Stimulated activated CD8-positive, alpha-beta memory T cell treated with anti-CD3 and anti-CD28 coated beads, Interleukin-12 subunit alpha, Interleukin-12 subunit beta, amount 100 ng/mL, for 4 hours (primary cell): ENCODE data around the gene RNF103.
A peak's percentile ranks its signal among the peaks of the same experiment; 100 is the strongest.
"Not testable (repeated sequence)": the region's sequence is repeated elsewhere in the genome, so short reads cannot be mapped to it uniquely, and the experiment has no call there.

ENCODE experiments used
- DNase-seq: peaks from one replicate; pipeline ENCODE4 v3.0.0-alpha.2; 2020; ENCODE audit warnings: low read depth

The RNF103 gene, protein sequence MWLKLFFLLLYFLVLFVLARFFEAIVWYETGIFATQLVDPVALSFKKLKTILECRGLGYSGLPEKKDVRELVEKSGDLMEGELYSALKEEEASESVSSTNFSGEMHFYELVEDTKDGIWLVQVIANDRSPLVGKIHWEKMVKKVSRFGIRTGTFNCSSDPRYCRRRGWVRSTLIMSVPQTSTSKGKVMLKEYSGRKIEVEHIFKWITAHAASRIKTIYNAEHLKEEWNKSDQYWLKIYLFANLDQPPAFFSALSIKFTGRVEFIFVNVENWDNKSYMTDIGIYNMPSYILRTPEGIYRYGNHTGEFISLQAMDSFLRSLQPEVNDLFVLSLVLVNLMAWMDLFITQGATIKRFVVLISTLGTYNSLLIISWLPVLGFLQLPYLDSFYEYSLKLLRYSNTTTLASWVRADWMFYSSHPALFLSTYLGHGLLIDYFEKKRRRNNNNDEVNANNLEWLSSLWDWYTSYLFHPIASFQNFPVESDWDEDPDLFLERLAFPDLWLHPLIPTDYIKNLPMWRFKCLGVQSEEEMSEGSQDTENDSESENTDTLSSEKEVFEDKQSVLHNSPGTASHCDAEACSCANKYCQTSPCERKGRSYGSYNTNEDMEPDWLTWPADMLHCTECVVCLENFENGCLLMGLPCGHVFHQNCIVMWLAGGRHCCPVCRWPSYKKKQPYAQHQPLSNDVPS

DNA sequence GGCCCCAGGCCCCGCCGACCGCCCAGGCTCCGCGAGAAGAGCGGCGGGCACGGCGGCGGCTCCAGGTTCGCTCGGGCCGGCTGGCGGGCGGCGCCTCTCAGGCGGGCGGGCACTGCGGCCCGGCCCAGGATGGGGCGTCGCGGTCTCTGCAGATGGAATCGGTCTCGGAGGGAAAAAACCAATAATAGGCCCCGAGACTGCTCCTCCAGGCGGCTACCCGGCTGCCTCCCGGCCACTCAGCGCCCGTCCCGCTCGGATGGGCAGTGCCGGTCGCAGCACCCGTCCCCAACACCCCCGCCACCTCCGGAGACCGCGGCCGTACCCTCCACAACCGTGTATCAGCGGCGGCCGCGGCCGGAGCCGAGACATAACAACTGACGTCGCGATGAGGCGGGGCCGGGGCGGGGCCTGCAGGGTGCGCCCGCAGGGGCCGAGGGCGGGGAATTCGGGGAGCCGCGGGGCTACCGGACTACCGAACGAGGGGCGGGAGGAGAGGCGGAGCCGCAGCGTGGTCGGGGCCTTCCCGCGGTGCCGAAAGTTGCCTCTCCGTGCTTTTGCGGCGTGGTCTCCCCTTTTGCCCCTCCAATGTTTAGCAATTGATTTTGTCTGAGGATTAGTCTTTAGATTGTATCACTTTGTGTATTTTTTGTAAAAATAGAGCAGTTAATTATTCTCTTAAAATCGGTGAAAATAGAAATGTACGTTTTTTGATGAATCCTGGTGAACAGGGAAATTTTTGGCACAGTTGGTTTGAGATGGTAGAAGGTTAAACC is at the start of gene RNF103:
TSS of gene RNF103 (minus strand) at position 372 of the 773 bp plus-strand sequence. CDS start 979 bp downstream, outside the sequence.
- DNase-seq: peak; percentile 89

DNA sequence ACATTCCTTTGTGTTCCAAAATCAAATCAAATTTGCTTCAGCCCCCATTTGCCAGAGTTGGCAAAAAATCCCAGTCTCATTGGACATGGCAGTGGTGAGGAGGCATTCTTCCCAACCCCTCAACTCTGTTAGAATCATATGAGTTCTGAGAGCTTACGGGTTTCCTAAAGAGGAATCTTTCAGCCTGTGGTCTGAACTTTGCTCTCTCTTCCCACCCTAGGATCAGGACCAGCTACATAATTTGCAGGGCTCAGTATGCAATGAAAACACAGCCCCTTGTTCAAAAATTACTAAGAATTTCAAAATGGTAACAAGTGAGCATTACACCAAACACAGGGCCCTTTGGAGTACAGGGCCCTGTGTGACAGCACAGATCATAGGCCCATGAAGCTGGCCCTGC is 49.3 kb upstream of the RNF103 start:
- DNase-seq: no peak

DNA sequence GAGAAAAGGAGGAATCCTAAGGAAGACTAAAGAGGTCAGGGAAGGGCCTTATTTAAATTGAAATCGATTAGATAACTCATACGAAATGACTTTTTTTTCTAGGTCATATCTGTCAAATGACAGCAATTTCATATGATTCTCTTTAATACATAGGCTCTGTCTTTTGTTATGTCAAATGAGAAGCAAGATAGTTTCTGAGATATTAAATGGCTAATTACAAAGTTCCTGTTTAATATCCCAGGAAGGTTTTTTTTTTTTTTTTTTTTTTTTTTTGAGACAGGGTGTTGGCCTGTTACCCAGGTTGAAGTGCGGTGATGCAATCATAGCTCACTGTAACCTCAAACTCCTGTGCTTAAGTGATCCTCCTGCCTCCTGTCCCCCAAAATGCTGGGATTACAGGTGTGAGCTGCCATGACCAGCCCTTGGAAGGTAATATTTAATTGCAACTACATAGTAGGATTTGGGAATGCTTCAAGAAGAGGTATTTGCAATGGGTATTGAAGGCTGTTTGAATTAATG is 48.4 kb upstream of the RNF103 start:
- no peak for DNase-seq

DNA sequence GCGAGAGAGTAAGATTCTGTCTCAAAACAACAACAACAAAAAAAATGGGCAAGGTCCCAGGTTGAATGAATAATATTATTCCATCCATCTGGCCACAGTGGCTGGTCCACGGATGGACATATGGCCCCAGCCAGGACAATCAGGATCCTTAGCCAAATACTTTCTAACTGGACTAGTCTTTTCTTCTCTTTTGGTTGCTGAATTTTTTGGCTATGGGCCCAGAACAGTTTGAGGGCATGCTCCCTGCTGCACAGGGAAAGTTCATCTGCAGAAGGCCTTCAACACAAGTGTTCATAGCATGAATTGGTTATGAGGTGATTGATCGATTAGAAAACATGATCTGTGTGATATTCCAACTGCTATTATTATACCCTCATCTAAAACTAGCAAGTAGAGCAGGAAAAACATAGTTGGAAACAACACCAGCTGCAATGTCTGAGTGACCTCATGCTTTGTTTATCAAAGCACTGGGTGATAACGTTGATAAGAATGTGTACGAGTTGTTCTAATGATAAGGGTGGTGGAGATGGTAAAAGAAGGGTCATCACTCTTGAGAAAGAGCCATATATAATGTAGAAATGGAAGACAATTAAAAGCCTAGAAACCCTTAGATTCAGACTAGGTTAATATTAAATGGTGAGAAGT is 47.8 kb upstream of the RNF103 start:
- DNase-seq: no peak

DNA sequence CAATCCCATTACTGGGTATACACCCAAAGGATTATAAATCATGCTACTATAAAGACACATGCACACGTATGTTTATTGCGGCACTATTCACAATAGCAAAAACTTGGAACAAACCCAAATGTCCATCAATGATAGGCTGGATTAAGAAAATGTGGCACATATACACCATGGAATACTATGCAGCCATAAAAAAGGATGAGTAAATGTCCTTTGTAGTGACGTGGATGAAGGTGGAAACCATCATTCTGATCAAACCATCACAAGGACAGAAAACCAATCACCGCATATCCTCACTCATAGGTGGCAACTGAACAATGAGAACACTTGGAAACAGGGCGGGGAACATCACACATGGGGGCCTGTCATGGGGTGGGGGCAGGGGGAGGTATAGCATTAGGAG is 45.7 kb upstream of the RNF103 start:
- DNase-seq: not testable (repeated sequence)

DNA sequence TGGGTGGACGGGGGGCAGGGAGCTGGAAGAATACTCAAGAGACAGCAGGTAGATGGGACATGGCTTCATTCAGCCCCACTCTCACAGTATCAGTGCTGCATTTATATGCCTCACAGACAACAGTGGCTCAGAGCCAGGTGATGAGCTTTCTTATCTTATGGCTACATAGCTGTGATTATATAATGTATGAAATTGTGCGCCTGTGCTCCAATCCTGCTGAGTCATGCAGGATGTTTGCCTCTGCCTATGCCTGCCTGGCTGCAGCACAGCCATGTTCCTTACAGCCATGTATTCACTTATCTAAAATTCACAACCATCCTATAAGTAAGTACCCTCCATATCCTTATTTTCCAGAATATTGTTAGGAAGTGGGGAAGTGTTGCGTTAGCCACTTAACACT is 37.7 kb upstream of the RNF103 start:
- DNase-seq: no peak

DNA sequence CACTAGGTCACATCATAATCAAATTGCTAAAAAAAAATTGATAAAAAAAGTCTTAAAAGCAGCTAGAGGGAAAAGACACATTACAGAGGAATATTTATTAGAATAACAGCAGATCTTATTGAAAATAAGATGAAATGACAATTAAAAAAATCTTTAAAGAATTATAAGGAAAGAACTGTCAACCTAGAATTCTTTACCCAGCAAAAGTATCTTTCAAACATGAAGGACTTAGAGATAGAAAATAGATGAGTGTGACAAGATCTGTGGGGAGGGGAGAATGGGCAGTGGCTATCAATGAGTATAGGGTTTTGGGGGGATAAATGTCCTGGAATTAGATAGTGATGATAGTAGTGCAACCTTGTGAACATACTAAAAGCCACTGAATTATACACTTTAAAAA is 26.5 kb upstream of the RNF103 start:
- no peak for DNase-seq

DNA sequence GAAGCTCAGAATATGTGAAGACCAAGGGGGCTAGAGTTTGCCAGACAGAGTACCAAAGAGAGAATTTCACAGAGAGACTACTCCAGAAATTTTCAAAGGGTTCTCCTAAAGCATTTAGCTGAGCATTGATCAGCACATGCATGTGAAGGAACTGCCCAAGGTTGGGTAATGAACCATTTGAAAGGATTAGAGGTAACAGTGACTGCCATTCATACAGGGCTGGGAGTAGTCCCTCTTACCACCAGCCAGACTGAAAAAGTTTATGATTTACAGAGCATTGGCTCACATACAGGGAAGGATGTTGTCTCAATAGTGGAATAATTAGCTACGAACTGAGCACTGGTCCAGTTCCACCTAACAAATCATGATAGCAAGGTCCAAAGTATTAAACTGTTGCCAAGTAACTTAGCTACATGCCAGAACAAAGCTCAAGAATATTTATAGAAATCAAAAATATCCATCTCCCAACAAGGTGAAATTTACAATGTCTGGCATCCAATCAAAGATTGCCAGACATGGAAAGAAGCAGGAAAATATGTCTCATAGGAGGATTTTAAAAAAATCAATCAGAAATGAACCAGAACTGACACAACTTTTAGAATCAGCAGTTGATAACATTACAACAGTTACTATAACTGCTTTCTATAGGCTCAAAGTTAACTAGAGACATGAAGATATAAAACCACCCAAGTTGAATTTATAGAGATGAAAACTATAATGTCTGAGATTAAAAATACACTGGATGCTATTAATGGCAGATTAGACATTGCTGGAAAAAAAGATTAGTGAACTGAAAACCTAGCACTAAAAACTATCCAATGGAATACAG is 25.7 kb upstream of the RNF103 start:
- DNase-seq: no peak

DNA sequence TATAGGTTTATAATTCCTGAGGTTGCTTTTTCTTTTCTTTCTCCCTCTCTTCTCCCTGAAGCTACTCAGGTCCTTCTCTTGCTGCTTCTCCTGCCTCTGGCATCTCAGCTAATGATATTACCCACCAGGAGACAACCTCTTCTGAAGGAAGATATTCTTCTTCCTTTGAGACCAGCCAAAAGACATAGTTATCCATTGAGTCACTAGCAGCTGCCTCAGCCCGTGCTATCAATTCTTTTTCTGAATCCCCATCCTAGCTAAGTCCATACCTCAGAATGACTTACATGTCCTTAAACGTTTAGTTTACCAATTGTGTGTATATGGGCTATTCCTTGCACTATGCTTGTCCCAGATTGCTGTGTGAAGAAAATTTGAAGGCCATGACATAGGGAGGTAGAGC is 25.0 kb upstream of the RNF103 start:
- DNase-seq: no peak

DNA sequence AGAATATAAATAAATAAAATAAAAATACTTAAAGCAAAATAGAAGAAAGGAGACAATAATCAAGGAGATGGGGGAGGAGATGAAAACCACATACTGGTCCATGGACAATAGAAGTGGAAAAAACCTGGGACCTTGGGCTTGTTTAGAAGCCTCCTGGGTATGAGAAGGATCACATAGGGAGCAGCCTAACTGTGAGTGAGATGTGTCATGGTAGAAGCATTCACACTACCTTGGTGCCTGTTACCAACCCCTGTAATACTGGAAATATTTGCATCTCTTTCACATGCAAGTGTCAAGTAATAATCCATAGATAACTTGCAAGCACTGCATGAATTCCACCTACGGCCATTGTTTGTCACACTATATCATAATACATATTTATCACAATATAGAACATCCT is 23.2 kb upstream of the RNF103 start:
- DNase-seq: no peak

DNA sequence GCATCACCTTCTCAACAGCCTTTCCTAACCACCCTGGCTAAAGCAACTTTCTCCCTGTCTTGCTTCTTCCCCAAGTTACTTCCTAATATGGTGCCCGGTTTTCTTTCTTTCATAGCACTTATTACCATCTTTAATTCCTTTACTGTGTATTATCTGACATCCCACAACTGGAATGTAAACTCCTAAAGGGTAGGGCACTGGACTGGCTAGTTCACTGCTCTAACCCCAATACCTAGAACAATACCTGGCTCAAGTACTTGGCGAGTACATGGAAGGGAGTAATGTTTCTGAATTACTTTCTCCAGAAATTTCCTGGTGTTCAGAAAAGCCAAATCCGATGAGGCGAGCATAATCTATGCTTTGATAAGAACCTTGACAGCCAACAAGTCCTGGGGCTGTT is 22.7 kb upstream of the RNF103 start:
- no peak for DNase-seq

DNA sequence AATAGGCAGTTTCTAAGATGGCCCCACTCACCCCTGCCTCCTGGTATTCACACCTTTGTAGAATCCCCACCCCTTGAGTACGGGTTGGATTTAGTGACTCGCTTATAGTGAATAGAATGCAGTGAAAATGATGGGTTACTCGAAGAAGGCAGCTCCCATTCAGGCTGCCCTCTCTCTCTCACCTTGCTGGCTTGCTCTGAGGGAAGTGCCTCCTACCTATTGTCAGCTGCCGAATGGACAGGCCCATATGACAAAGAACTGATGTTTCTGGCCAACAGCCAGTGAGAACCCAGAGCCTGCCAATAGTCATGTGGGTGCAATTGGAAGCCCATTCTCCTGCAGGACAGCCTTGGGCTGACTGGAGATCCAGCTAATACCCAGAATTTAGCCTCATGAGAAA is 22.1 kb upstream of the RNF103 start:
- DNase-seq: no peak

DNA sequence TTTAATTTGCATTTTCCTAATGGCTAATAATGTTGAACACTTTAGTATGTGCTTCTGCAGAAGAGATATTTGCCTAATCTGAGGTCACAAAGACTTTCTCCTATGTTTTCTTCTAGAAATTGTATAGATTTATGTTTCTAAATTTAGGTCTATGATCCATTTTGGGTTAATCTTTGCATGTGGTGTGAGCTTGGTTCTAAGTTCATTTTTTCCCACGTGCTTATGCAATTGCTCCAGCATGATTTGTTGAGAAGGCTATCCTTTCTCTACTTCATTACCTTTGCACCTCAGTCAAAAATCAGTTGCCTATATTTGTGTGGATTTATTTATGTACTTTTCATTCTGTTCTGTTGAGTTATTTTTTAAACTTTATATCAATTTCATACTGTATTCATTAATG is 15.0 kb upstream of the RNF103 start:
- DNase-seq: no peak

DNA sequence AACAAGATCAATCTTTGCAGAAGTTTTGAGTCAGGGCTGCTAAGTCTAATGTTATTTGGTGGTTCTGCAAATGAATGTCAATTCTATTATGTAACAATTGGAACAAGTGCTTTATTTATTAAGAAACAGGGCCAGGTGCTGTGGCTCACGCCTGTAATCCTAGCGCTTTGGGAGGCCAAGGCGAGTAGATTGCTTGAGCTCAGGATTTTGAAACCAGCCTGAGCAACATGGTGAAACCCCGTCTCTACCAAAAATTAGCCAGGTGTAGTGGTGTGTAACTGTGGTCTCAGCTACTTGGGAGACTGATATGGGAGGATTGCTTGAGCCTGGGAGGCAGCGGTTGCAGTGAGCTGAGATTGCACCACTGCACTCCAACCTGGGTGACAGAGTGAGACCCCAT is 13.2 kb upstream of the RNF103 start:
- no peak for DNase-seq

DNA sequence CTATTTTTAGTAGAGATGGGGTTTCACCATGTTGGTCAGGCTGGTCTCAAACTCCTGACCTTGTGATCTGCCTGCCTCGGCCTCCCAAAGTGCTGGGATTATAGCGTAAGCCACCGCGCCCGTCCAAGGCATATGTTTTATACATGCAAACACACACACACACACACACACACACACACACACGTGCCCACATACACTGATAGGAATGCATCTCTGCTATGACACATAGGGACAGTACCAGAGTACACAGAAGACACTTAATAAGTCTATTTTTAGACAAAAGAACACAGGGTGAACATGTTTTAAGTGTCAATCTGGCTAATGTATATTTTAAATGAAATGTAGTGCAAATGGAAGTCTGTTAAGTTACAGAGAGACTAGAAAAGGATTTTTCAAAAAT is 10.7 kb upstream of the RNF103 start:
- DNase-seq: no peak

DNA sequence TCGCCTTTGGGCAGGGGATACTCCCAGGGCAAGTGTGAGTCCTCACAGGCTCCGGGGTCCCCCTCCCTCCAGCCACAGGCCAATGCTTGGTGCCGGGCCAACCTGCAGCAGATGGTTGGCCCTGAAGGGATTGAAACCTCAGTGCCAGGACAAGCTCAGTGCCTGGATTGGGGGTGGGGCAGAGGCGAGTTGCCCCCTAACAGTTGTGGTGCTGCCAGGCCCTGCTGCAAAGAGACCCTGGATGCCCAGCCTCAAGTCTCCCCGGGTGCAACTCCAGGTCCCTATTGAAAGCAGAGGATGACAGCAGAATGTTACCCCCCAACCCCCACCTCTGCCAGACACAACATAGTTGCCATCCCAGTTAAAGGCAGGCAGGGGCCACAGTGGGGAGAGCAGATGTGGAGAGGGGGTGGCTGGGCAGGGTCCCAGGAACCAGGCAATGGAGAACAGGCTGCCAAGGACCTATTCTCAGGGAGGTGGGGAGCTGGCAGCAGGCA is 9.5 kb upstream of the RNF103 start:
- DNase-seq: no peak

DNA sequence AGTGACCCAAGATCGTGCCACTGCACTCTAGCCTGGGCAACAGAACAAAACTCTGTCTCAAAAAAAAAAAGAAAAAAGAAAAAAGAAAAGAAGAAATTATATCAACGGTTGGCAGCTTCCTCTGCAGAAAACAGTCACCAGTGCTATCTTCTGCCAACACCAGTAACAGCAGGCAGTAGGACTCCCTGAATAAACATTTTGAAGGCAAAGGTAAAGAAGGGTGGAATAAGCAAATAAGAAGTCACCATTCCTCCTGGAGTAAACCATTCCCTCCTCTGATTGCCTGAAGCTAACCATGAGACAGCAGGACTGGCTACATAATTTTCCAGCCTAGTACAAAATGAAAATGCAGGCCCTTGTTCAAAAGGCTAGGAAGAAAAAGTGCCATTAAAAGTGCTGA is 9.0 kb upstream of the RNF103 start:
- DNase-seq: no peak

DNA sequence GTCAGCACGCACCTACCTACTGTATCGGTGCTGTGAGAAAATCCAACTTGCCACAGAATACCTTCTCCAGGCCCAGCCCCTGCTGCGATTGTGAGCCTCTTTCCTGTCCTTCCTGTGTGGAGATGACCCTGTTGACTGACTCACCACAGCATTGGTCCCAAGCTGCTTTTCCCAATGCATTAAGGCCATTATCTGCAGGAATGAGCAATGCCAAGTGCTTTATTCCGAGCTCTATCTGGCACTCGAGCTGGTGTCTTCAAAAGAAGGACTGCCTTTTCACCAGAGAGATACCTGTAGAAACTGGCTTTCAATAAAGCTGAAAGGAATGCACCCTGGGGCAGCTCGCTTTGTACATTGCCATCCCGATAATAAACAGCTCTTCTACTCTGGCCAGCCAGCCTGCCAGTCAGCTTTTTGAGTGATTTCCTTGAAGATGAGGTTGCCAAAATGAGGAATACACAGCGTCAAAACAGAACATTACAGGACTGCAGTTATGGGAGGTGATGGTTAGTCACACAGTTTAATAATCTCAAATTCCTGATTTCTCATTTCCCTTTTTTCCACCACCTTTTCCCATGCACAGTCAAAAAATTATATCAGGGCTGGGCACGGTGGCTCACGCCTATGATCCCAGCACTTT is 8.3 kb upstream of the RNF103 start:
- no peak for DNase-seq

DNA sequence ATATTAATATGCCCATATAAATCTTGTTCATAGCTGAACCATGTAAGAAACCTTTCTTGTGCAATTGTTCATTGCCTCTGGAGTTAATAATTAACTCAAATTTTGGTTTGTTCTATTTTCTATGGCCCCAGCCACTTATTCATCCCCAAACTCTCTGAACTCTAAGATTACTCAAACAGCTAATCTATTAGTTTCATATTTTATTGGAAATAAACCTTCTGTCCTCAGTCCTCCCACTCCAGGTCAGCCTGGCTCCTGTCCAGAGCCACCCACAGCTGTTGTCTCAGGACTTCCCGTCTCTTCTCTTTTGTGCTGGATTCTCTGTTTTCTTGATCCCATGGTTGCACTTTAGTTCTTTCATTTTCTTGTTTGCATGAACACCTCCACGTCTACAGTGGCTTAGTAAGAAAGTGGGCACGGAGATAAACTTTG is 4.4 kb upstream of the RNF103 start:
- DNase-seq: no peak

DNA sequence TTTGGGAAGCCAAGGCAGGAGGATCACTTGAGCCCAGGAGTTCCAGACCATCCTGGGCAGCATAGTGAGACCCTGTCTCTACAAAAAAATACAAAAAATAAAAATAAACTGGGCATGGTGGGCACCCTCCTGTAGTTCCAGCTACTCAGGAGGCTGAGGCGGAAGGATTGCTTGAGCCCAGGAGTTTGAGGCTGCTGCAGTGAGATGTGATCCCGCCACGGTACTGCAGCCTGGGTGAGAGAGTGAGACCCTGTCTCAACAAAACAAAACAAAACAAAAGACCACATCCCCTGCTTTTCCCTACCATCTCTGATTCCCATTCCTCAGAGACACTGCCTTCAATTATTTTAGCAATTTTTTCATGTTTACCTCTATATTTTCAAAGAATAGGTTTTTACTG is 3.9 kb upstream of the RNF103 start:
- no peak for DNase-seq

DNA sequence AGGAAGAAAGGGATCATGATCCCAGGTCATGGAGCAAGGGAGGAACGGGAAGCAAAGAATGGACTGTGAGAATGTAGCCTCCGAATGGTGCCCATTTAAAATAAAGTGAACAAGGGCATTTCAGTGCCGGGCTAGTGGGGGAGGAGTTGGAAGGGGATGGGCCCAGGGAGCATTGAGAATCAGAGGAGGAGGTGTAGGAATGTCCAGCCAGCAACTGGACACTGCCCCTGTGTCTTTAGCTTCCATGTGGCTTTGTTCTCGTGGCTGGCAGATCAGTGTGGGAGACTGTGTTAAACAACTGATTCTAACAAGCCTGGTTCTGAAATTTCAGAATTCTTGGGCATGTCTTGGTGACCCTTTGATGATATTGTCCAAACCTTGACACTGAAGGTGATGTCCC is 1.4 kb upstream of the RNF103 start:
- no peak for DNase-seq
